ENCODE results near the gene TJP2.
"Not testable (repeated sequence)": the region's sequence is repeated elsewhere in the genome, so short reads cannot be mapped to it uniquely, and the experiment has no call there.

The TJP2 gene

GRCh38 chr9:69158471-69158870, 15.6 kb upstream of the TJP2 start:
- DNase-seq (ENCODE audit: low spot score), result no peak

- not testable (repeated sequence) for DNase-seq (ENCODE audit: low spot score)
Observed at GRCh38 chr9:69164573-69164972, 9.5 kb upstream of the TJP2 start.

- no peak for DNase-seq (ENCODE audit: low spot score)
Observed at GRCh38 chr9:69165581-69165980, 8.5 kb upstream of the TJP2 start.

- no peak for DNase-seq (ENCODE audit: low spot score)
Observed at GRCh38 chr9:69168709-69169217, 5.3 kb upstream of the TJP2 start.

GRCh38 chr9:69170231-69170630, 3.8 kb upstream of the TJP2 start:
- DNase-seq (ENCODE audit: low spot score), result no peak

- DNase-seq (ENCODE audit: low spot score), result no peak
Observed at GRCh38 chr9:69171049-69171448, 3.0 kb upstream of the TJP2 start.

- DNase-seq (ENCODE audit: low spot score), result no peak
Observed at GRCh38 chr9:69171517-69171916, 2.6 kb upstream of the TJP2 start.

- no peak for DNase-seq (ENCODE audit: low spot score)
Observed at GRCh38 chr9:69172895-69173294, 1.2 kb upstream of the TJP2 start.

GRCh38 chr9:69173497-69173890, 583 bp upstream of the TJP2 start:
- no peak for DNase-seq (ENCODE audit: low spot score)

- peak; percentile 75 for DNase-seq (ENCODE audit: low spot score)
Observed at GRCh38 chr9:69174616-69175463, 763 bp downstream of the TJP2 start.

- no peak for DNase-seq (ENCODE audit: low spot score)
Observed at GRCh38 chr9:69175486-69175885, 1.4 kb downstream of the TJP2 start.

GRCh38 chr9:69176471-69177171, 2.5 kb downstream of the TJP2 start:
- DNase-seq (ENCODE audit: low spot score), result no peak

- no peak for DNase-seq (ENCODE audit: low spot score)
Observed at GRCh38 chr9:69178583-69179011, 4.5 kb downstream of the TJP2 start.

- DNase-seq (ENCODE audit: low spot score), result no peak
Observed at GRCh38 chr9:69179037-69179436, 5.0 kb downstream of the TJP2 start.

- DNase-seq (ENCODE audit: low spot score), result no peak
Observed at GRCh38 chr9:69180200-69180599, 6.1 kb downstream of the TJP2 start.

GRCh38 chr9:69180670-69181069, 6.6 kb downstream of the TJP2 start:
- DNase-seq (ENCODE audit: low spot score), result no peak

GRCh38 chr9:69181908-69182353, 7.9 kb downstream of the TJP2 start:
- peak; percentile 85 for DNase-seq (ENCODE audit: low spot score)

- no peak for DNase-seq (ENCODE audit: low spot score)
Observed at GRCh38 chr9:69184266-69184665, 10.2 kb downstream of the TJP2 start.

GRCh38 chr9:69186841-69187611, 12.9 kb downstream of the TJP2 start:
- DNase-seq (ENCODE audit: low spot score), result peak; percentile 89

GRCh38 chr9:69188975-69189374, 14.9 kb downstream of the TJP2 start:
- DNase-seq (ENCODE audit: low spot score), result no peak

GRCh38 chr9:69190086-69190862, 16.2 kb downstream of the TJP2 start:
- no peak for DNase-seq (ENCODE audit: low spot score)

GRCh38 chr9:69190863-69191181, 16.7 kb downstream of the TJP2 start:
- DNase-seq (ENCODE audit: low spot score), result no peak
